GM19351 (cell line): ENCODE results near the gene C19orf85.

Experiments
- ATAC-seq: cut with Tn5 transposase; IDR thresholded peaks from one replicate; pipeline ENCODE4 v1.9.1; 2021; ENCODE audit warnings: mild to moderate bottlenecking, moderate library complexity; ENCODE audit not compliant: unreplicated experiment

The C19orf85 gene

GRCh38 chr19:55489711-55490477 lies 25.3 kb upstream of the C19orf85 start:
- ATAC-seq: no peak

GRCh38 chr19:55488986-55489710 lies 24.6 kb upstream of the C19orf85 start:
- no peak for ATAC-seq

GRCh38 chr19:55487924-55488687 lies 23.6 kb upstream of the C19orf85 start, which contains the start of gene SSC5D:
TSS of gene SSC5D (plus strand) at chr19:55488436. CDS start at chr19:55488590, 154 bp downstream.
- ATAC-seq: no peak

- ATAC-seq: no peak
Measured at GRCh38 chr19:55486971-55487923, 22.7 kb upstream of the C19orf85 start.

- ATAC-seq: no peak
Measured at GRCh38 chr19:55486043-55486970, 21.8 kb upstream of the C19orf85 start.

GRCh38 chr19:55485439-55486011 lies 21.0 kb upstream of the C19orf85 start:
- no peak for ATAC-seq

GRCh38 chr19:55484593-55485438 lies 20.3 kb upstream of the C19orf85 start, which contains the start of gene NAT14:
TSS of gene NAT14 (plus strand) at chr19:55485188. CDS start at chr19:55485709, 521 bp downstream.
- peak; percentile 56 for ATAC-seq

GRCh38 chr19:55483706-55484592 lies 19.4 kb upstream of the C19orf85 start:
- ATAC-seq: no peak

- no peak for ATAC-seq
Measured at GRCh38 chr19:55482967-55483705, 18.6 kb upstream of the C19orf85 start.

GRCh38 chr19:55482156-55482961 lies 17.8 kb upstream of the C19orf85 start:
- no peak for ATAC-seq

GRCh38 chr19:55481794-55482155 lies 17.2 kb upstream of the C19orf85 start:
- ATAC-seq: no peak

GRCh38 chr19:55481148-55481793 lies 16.7 kb upstream of the C19orf85 start:
- ATAC-seq: no peak

GRCh38 chr19:55479451-55480230 lies 15.1 kb upstream of the C19orf85 start:
- no peak for ATAC-seq

GRCh38 chr19:55479045-55479444 lies 14.5 kb upstream of the C19orf85 start:
- ATAC-seq: no peak
